Measurements from ENCODE around the gene SPAG17.

The SPAG17 gene

GRCh38 chr1:117929343-117930172 is 255.5 kb downstream of the SPAG17 start, which contains the start of the genes GDAP2 and WDR3 (continued):
- no peak for TF ChIP-seq ZNF274 (IDR thresholded peaks at IDR 0.05; ENCODE audit: low read length)
- no peak for TF ChIP-seq ZNF274 (tag by site-specific recombination; IDR thresholded peaks at IDR 0.05; ENCODE audit: borderline replicate concordance)
- TF ChIP-seq ZNF362 (tag by site-specific recombination; IDR thresholded peaks at IDR 0.05): no peak
- peak; percentile 59; the same call in 1 of the 2 replicates for TF ChIP-seq ZNF449 (tag by site-specific recombination; IDR thresholded peaks at IDR 0.05)
- TF ChIP-seq ZNF391 (tag by site-specific recombination; IDR thresholded peaks at IDR 0.05; ENCODE audit: borderline replicate concordance, low read depth): peak; percentile 21; the same call in 1 of the 2 replicates
- no peak for TF ChIP-seq ZNF548 (tag by site-specific recombination; IDR thresholded peaks at IDR 0.05)
- TF ChIP-seq ZBTB7A (tag by site-specific recombination; IDR thresholded peaks at IDR 0.05; ENCODE audit: low read depth): no peak
- TF ChIP-seq ZNF560 (tag by site-specific recombination; IDR thresholded peaks at IDR 0.05; ENCODE audit: borderline replicate concordance): no peak
- TF ChIP-seq REST (tag by site-specific recombination; IDR thresholded peaks at IDR 0.05): no peak
- peak; percentile 82 for TF ChIP-seq ZNF660 (tag by site-specific recombination; IDR thresholded peaks at IDR 0.05)
- 0 out of 2 replicates have a peak, but pooled peaks have one; percentile 32 for TF ChIP-seq ZNF398 (tag by site-specific recombination; IDR thresholded peaks at IDR 0.05)
- no peak for TF ChIP-seq ZNF488 (tag by site-specific recombination; IDR thresholded peaks at IDR 0.05)
- no peak for TF ChIP-seq ZNF416 (tag by site-specific recombination; IDR thresholded peaks at IDR 0.05)
- no peak for TF ChIP-seq ZNF555 (tag by site-specific recombination; conservative IDR thresholded peaks at IDR 0.05)
- TF ChIP-seq ZBTB1 (tag by site-specific recombination; IDR thresholded peaks at IDR 0.05): no peak
- no peak for TF ChIP-seq ELK4 (IDR thresholded peaks at IDR 0.05; ENCODE audit: borderline replicate concordance, low read depth, low read length)
- TF ChIP-seq ZNF549 (tag by site-specific recombination; IDR thresholded peaks at IDR 0.05): no peak
- no peak for TF ChIP-seq ZNF140 (tag by site-specific recombination; IDR thresholded peaks at IDR 0.05)
- no peak for TF ChIP-seq ZNF473 (tag by site-specific recombination; IDR thresholded peaks at IDR 0.05)
- TF ChIP-seq ZBTB48 (tag by site-specific recombination; IDR thresholded peaks at IDR 0.05): 0 out of 2 replicates have a peak, but pooled peaks have one; percentile 22
- TF ChIP-seq ZSCAN30 (tag by site-specific recombination; IDR thresholded peaks at IDR 0.05): no peak
- TF ChIP-seq SP3 (tag by site-specific recombination; IDR thresholded peaks at IDR 0.05): peak; percentile 92
- 0 out of 2 replicates have a peak, but pooled peaks have one; percentile 57 for TF ChIP-seq ZXDB (tag by site-specific recombination; IDR thresholded peaks at IDR 0.05)
- TF ChIP-seq ZBTB17 (tag by site-specific recombination; IDR thresholded peaks at IDR 0.05): peak; percentile 90
- TF ChIP-seq ZNF426 (tag by site-specific recombination; IDR thresholded peaks at IDR 0.05): no peak
- no peak for TF ChIP-seq ZNF768 (tag by site-specific recombination; IDR thresholded peaks at IDR 0.05)
- no peak for TF ChIP-seq GLI4 (tag by site-specific recombination; IDR thresholded peaks at IDR 0.05)
- TF ChIP-seq ZNF558 (tag by site-specific recombination; IDR thresholded peaks at IDR 0.05): no peak
